Memory B cell (primary cell): Measurements from ENCODE around the gene CRACDL.

ENCODE experiments used
- ATAC-seq: fragments of 150-1000 bp; cut with Tn5 transposase; 2 replicates; pipeline ENCODE4 v1.10.0; 2021; ENCODE audit warnings: low read depth, mild to moderate bottlenecking, moderate library complexity
- DNase-seq, 2 donors: peaks; one replicate each; pipeline ENCODE4 v3.0.0; 2022; ENCODE audit warnings: low spot score in 2 of 2
- H3K27ac Mint-ChIP-seq: one replicate; pipeline ENCODE4 v1.8.0; 2022; ENCODE audit warnings: mild to moderate bottlenecking, moderate library complexity, mixed read lengths
- H3K27me3 Mint-ChIP-seq: one replicate; pipeline ENCODE4 v1.8.0; 2022; ENCODE audit warnings: mixed read lengths
- H3K36me3 Mint-ChIP-seq: one replicate; pipeline ENCODE4 v1.8.0; 2022; ENCODE audit warnings: mild to moderate bottlenecking, mixed read lengths
- H3K4me1 Mint-ChIP-seq: one replicate; pipeline ENCODE4 v1.8.0; 2022; ENCODE audit warnings: mixed read lengths
- H3K4me3 Mint-ChIP-seq: one replicate; pipeline ENCODE4 v1.8.0; 2022; ENCODE audit warnings: mild to moderate bottlenecking, moderate library complexity, mixed read lengths
- H3K9me3 Mint-ChIP-seq: one replicate; pipeline ENCODE4 v1.8.0; 2022; ENCODE audit warnings: mixed read lengths

The CRACDL gene

GRCh38 chr2:98859323-98859722 lies 76.7 kb downstream of the CRACDL start:
- Mint-ChIP-seq H3K36me3 (peaks cover 7% of the 10 kb centered on the region), H3K27ac (no peak overlapping the region), H3K27me3 (peaks cover 4% of the 10 kb centered on the region), H3K4me3 (no peak overlapping the region), H3K4me1 (no peaks in the 10 kb centered on the region), H3K9me3 (peaks cover 47% of the 10 kb centered on the region)
- DNase-seq, result no peak
- ATAC-seq, result no peak

- Mint-ChIP-seq H3K36me3 (peaks cover 7% of the 10 kb centered on the region), H3K4me3 (no peak overlapping the region), H3K4me1 (no peaks in the 10 kb centered on the region), H3K27ac (no peak overlapping the region), H3K27me3 (peaks cover 7% of the 10 kb centered on the region), H3K9me3 (peaks cover 38% of the 10 kb centered on the region)
- no peak for ATAC-seq
- DNase-seq, result no peak
These were observed 79.0 kb downstream of the CRACDL start for GRCh38 chr2:98857001-98857400.

GRCh38 chr2:98854682-98855081 lies 81.3 kb downstream of the CRACDL start:
- H3K36me3 Mint-ChIP-seq, result peaks cover 7% of the 10 kb centered on the region
- H3K27ac Mint-ChIP-seq, result no peak overlapping the region
- peaks cover 17% of the 10 kb centered on the region for H3K27me3 Mint-ChIP-seq
- no peak for ATAC-seq
- no peaks in the 10 kb centered on the region for H3K4me1 Mint-ChIP-seq
- H3K4me3 Mint-ChIP-seq, result no peak overlapping the region
- DNase-seq, result no peak
- H3K9me3 Mint-ChIP-seq, result peaks cover 28% of the 10 kb centered on the region

GRCh38 chr2:98852932-98853331 lies 83.1 kb downstream of the CRACDL start:
- ATAC-seq (no peak), DNase-seq (no peak)
- Mint-ChIP-seq H3K9me3 (peaks cover 17% of the 10 kb centered on the region), H3K27me3 (peaks cover 19% of the 10 kb centered on the region), H3K4me3 (no peak overlapping the region), H3K36me3 (peaks cover 4% of the 10 kb centered on the region), H3K27ac (no peak overlapping the region), H3K4me1 (no peaks in the 10 kb centered on the region)

- DNase-seq, result no peak
- peaks cover 17% of the 10 kb centered on the region for H3K27me3 Mint-ChIP-seq
- H3K4me3 Mint-ChIP-seq, result no peak overlapping the region
- ATAC-seq, result no peak
- H3K27ac Mint-ChIP-seq, result no peak overlapping the region
- peaks cover 5% of the 10 kb centered on the region for H3K9me3 Mint-ChIP-seq
- peaks cover 2% of the 10 kb centered on the region for H3K36me3 Mint-ChIP-seq
- no peaks in the 10 kb centered on the region for H3K4me1 Mint-ChIP-seq
These were observed 86.0 kb downstream of the CRACDL start for GRCh38 chr2:98850074-98850473.

- Mint-ChIP-seq H3K27ac (no peak overlapping the region), H3K9me3 (peaks cover 2% of the 10 kb centered on the region), H3K4me1 (no peaks in the 10 kb centered on the region), H3K27me3 (peaks cover 17% of the 10 kb centered on the region), H3K4me3 (no peak overlapping the region), H3K36me3 (peaks cover 2% of the 10 kb centered on the region)
- DNase-seq, result no peak
- ATAC-seq, result no peak
These were observed 86.9 kb downstream of the CRACDL start for GRCh38 chr2:98849113-98849512.

- H3K4me1 Mint-ChIP-seq, result no peaks in the 10 kb centered on the region
- no peak overlapping the region for H3K27ac Mint-ChIP-seq
- H3K4me3 Mint-ChIP-seq, result no peak overlapping the region
- ATAC-seq (no peak), DNase-seq (no peak)
- H3K9me3 Mint-ChIP-seq, result peaks cover 2% of the 10 kb centered on the region
- H3K27me3 Mint-ChIP-seq, result peaks cover 15% of the 10 kb centered on the region
- peaks cover 2% of the 10 kb centered on the region for H3K36me3 Mint-ChIP-seq
These were observed 88.2 kb downstream of the CRACDL start for GRCh38 chr2:98847853-98848252.

- no peaks in the 10 kb centered on the region for H3K9me3 Mint-ChIP-seq
- no peaks in the 10 kb centered on the region for H3K4me1 Mint-ChIP-seq
- DNase-seq (no peak), ATAC-seq (no peak)
- no peak overlapping the region for H3K4me3 Mint-ChIP-seq
- H3K27ac Mint-ChIP-seq, result no peak overlapping the region
- H3K36me3 Mint-ChIP-seq, result no peaks in the 10 kb centered on the region
- H3K27me3 Mint-ChIP-seq, result peaks cover 12% of the 10 kb centered on the region
These were observed 90.0 kb downstream of the CRACDL start for GRCh38 chr2:98846041-98846440.

GRCh38 chr2:98842136-98842535 lies 93.9 kb downstream of the CRACDL start:
- H3K9me3 Mint-ChIP-seq, result no peaks in the 10 kb centered on the region
- ATAC-seq, result no peak
- H3K36me3 Mint-ChIP-seq, result no peaks in the 10 kb centered on the region
- no peak for DNase-seq
- H3K4me1 Mint-ChIP-seq, result peaks cover 1% of the 10 kb centered on the region
- no peak overlapping the region for H3K27ac Mint-ChIP-seq
- H3K27me3 Mint-ChIP-seq, result peaks cover 2% of the 10 kb centered on the region
- H3K4me3 Mint-ChIP-seq, result no peak overlapping the region

GRCh38 chr2:98839292-98839691 lies 96.7 kb downstream of the CRACDL start:
- Mint-ChIP-seq H3K27me3 (peaks cover 2% of the 10 kb centered on the region), H3K4me1 (peaks cover 9% of the 10 kb centered on the region), H3K4me3 (no peak overlapping the region), H3K9me3 (no peaks in the 10 kb centered on the region), H3K27ac (no peak overlapping the region), H3K36me3 (no peaks in the 10 kb centered on the region)
- DNase-seq (no peak), ATAC-seq (no peak)

- H3K9me3 Mint-ChIP-seq, result no peaks in the 10 kb centered on the region
- peaks cover 9% of the 10 kb centered on the region for H3K4me1 Mint-ChIP-seq
- H3K27me3 Mint-ChIP-seq, result no peaks in the 10 kb centered on the region
- no peak overlapping the region for H3K27ac Mint-ChIP-seq
- H3K36me3 Mint-ChIP-seq, result no peaks in the 10 kb centered on the region
- DNase-seq, result no peak
- no peak for ATAC-seq
- no peak overlapping the region for H3K4me3 Mint-ChIP-seq
These were observed 100.1 kb downstream of the CRACDL start for GRCh38 chr2:98835831-98836385.

- Mint-ChIP-seq H3K4me1 (peaks cover 9% of the 10 kb centered on the region), H3K4me3 (no peak overlapping the region)
These were observed 102.1 kb downstream of the CRACDL start for GRCh38 chr2:98833917-98834263.

GRCh38 chr2:98833172-98833916 lies 102.7 kb downstream of the CRACDL start:
- ATAC-seq (no peak), DNase-seq (no peak)
- Mint-ChIP-seq H3K27me3 (no peaks in the 10 kb centered on the region), H3K36me3 (no peaks in the 10 kb centered on the region), H3K27ac (no peak overlapping the region), H3K4me1 (peaks cover 9% of the 10 kb centered on the region), H3K9me3 (no peaks in the 10 kb centered on the region), H3K4me3 (no peak overlapping the region)

More at GRCh38 chr2:98833917-98834263, 102.1 kb downstream of the CRACDL start:
- no peak overlapping the region for H3K27ac Mint-ChIP-seq
- DNase-seq (no peak), ATAC-seq (no peak)
- H3K27me3 Mint-ChIP-seq, result no peaks in the 10 kb centered on the region
- no peaks in the 10 kb centered on the region for H3K36me3 Mint-ChIP-seq
- H3K9me3 Mint-ChIP-seq, result no peaks in the 10 kb centered on the region

- no peaks in the 10 kb centered on the region for H3K36me3 Mint-ChIP-seq
- H3K27ac Mint-ChIP-seq, result no peak overlapping the region
- no peak overlapping the region for H3K4me3 Mint-ChIP-seq
- H3K27me3 Mint-ChIP-seq, result no peaks in the 10 kb centered on the region
- no peak for ATAC-seq
- H3K9me3 Mint-ChIP-seq, result no peaks in the 10 kb centered on the region
- peaks cover 9% of the 10 kb centered on the region for H3K4me1 Mint-ChIP-seq
- DNase-seq, result no peak
These were observed 103.9 kb downstream of the CRACDL start for GRCh38 chr2:98832172-98832571.

- Mint-ChIP-seq H3K4me3 (no peak overlapping the region), H3K4me1 (peaks cover under 1% of the 10 kb centered on the region), H3K27me3 (no peaks in the 10 kb centered on the region), H3K36me3 (no peaks in the 10 kb centered on the region), H3K9me3 (no peaks in the 10 kb centered on the region), H3K27ac (no peak overlapping the region)
- ATAC-seq (no peak), DNase-seq (no peak)
These were observed 105.4 kb downstream of the CRACDL start for GRCh38 chr2:98830571-98831145.
